KOPT-K1 (cell line): ENCODE data around the gene RFX3.

ENCODE experiments used
- H3K27ac ChIP-seq: fragments of 200-600 bp; sonication (generic); 2 replicates; pipeline ENCODE4 v1.5.1; 2016; ENCODE audit warnings: antibody characterized with exemption, mild to moderate bottlenecking, low read depth, low read length; ENCODE audit not compliant: poor library complexity, severe bottlenecking
- H3K36me3 ChIP-seq: fragments of 200-600 bp; sonication (generic); 2 replicates; pipeline ENCODE4 v1.5.1; 2017; ENCODE audit warnings: antibody characterized with exemption, mild to moderate bottlenecking, low read length, moderate library complexity; ENCODE audit not compliant: insufficient read depth
- H3K9me3 ChIP-seq: fragments of 200-600 bp; sonication (generic); 2 replicates; pipeline ENCODE4 v1.5.1; 2017; ENCODE audit warnings: antibody characterized with exemption, low read length, mild to moderate bottlenecking; ENCODE audit not compliant: insufficient read depth, poor library complexity, severe bottlenecking

Gene RFX3

DNA sequence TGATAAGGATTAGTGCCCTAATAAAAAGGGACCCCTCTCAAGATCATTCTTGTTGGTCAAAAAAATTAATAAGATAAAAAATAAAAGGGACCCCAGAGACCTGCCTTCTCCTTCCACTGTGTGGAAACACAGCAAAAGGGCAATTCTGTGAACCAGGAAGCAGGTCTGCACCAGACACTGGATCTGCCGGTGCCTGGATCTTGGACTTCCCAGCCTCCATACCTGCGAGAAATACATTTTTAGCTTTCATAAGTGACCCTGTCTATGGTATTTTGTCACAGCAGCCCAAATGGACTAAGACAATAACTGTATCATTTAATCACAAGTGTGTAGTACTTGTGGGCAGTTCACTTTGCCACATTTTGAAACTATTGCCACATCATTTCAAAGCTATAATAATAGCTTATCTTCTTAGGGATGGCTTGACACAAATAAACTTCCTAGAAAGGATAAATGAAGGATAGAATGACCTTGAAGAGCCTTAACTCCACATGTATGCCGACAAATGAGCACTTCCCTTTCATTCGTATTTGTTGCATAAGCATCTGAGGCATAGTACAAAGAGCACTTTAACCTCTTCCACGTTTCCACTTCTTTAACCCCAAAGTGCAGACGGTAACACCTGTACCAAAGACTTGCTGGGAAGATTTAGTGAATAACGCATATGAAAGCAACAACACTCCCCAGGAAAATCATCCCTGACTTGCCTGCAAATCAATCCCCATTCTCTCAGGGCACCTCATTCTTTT, 336.5 kb downstream of the RFX3 start:
- H3K9me3 ChIP-seq = no peaks in the 10 kb centered on the region
- H3K36me3 ChIP-seq = no peaks in the 10 kb centered on the region
- H3K27ac ChIP-seq = no peak overlapping the region

DNA sequence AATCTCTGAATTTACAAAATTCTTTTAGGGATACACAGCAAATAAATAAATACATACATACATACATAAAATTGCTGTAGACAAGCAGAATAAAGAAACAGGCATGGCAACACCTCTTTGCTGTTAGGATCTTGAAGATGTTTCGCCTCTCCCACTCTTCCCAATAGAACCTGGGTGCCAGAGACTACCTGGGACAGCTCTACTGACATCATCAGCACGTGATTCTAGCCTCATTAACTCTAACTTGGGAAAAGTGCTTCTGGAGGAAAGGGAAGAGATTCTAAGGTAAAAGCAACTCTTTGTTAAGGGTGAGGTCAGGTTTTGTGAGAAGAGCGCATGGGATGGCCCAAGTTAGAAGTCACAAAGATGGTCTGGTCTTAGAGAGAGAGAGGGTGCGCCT, 339.1 kb downstream of the RFX3 start:
- no peak overlapping the region for H3K27ac ChIP-seq
- no peaks in the 10 kb centered on the region for H3K36me3 ChIP-seq
- H3K9me3 ChIP-seq = no peaks in the 10 kb centered on the region

DNA sequence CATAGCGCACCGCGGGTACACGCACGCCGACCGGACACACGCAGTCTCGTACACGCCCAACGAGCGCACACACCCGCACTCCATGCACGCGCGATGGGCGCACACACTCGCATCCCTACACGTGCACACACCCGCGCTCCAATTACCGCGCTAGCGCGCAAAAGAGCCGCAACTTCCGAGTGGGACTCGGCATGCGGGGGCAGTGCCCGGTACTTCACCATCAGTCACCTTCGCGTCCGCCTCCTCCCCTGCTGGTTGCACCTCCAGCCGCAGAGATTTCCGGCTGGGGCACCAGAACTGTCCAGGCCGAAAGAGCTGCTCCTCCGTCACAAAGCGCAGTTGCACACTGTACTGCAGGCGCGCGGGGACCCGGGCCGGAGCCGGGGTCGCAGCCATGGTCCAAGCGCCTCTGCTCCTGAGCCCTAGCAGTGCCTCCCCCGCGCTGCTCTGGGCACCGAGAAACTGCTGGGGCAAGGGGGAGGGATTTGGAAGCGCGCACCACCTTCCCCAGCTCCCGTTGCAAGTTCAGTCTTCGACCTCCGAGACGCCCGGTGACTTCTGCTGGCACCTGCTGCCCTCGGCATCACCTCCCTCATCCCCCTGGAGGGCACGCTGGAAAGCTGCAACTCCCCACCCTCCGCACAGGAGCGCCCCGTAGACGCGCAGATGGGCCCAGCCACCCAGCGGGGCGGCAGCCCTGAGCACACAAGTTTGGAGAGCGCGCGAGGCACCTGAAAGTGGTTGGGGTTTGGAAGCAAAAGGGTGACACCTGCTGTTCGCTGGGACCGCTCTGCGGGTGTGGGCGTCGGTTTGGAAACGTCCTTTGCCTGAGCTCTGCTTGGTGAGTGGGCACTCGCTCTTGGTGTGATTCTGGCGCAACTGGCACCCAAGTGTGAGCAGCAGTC, 344.5 kb downstream of the RFX3 start:
- Histone ChIP-seq H3K27ac (no peak overlapping the region), H3K9me3 (no peaks in the 10 kb centered on the region)

DNA sequence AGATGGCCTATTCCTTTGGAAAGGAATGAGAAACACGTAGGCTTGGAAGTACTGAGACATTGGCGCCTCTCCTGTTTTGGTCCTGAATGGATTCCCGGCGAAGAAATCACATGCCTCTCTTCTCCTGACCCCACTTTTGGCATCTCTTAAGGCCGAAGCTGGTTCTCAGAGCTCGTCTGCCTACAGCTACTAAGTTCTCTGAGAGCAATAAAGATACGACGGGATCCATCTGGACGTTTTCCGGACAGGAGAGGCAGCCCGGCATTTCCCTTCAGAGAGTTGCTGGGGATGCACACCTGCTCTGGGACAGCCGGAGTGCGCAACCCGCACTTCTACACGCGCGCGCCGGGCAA, 345.1 kb downstream of the RFX3 start:
- H3K9me3 ChIP-seq = no peaks in the 10 kb centered on the region
- H3K36me3 ChIP-seq = no peaks in the 10 kb centered on the region
- no peak overlapping the region for H3K27ac ChIP-seq

More for the DNA sequence above, 344.5 kb downstream of the RFX3 start:
- H3K36me3 ChIP-seq = no peaks in the 10 kb centered on the region

DNA sequence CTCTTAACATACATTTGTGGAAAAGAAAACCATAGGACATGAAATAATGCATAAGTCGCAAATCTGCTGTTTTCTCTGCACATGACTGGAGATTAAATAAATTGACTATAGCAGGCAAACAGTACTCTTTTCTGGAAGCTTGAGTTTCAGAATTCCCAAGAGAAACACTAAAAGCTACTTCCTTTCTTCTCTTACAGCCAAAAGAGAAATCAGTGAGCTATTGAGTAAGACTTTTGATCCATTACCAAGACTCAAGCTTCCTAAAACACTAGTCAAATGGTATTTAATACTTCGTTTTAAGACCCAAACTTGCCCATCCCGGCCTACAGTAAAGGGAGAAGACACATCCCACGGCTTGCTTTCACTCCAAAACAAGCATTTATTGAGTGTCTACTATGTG, 346.1 kb downstream of the RFX3 start:
- no peaks in the 10 kb centered on the region for H3K36me3 ChIP-seq
- H3K27ac ChIP-seq = no peak overlapping the region
- no peaks in the 10 kb centered on the region for H3K9me3 ChIP-seq

DNA sequence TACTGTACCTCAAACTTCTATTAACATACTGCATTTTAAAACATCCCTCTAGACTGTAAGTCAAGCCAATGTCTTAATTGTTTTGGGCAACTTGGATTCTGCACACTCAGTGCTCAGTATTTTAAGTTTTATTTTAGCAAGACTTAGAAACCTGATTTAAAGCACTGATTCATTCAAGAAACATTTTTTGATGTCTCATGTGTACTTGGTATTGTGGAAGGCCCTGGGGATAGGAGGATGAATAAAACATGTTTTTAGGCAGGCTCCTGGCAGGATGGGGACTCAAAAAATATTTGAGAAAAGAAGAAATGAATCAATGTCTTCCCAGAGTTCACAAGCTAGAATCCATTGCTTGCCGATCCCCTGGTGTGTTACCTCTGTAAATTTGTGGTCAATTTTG, 347.9 kb downstream of the RFX3 start:
- Histone ChIP-seq H3K9me3 (no peaks in the 10 kb centered on the region), H3K36me3 (no peaks in the 10 kb centered on the region), H3K27ac (no peak overlapping the region)

DNA sequence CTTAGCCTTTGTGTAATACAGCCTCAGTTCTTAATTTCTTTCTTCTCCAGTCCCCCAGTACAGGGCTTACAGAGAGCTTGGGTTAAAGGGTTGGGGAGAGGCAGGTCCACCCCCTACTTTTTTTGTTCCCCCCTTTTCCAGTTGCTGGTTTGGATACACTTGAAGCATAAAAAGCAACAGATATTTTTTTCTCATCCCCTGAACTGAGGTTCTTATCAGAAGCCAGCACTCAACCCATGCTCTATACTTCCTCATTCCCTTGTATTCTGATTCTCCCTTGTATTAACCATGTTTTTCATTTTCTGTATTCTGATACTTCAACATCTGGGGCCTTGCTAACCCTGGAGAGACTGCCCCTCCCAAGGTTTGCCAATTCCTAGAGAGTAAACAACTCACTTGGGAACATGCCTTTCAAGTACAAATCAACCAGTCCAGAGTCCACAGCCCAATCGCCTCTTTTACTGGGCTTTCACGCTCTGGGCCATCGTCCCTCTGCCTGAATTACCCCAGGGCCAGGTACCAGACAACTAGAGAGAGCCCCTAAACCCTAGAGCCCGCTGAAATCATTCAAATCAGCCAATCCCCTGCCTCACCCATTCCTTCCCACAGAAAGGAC, 348.5 kb downstream of the RFX3 start:
- no peaks in the 10 kb centered on the region for H3K36me3 ChIP-seq
- H3K27ac ChIP-seq = no peak overlapping the region
- no peaks in the 10 kb centered on the region for H3K9me3 ChIP-seq

DNA sequence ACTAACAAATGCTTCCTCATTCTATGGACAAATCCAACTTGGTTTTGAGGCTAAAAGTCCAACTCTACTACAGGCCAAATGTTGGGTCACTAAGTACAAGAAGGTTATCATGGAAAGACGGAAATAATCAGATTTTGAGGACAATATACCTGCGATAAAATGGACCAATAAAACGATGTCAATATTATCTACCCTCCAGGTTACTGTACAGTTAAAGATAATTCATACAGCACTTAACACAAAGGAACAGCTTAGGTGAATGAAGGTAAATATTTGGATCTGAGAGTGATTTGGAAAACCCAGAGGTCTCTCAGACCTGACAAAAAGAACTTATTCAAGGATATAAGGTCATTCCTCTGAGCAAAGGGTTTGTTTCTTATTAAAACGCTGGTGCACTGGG, 352.4 kb downstream of the RFX3 start:
- Histone ChIP-seq H3K27ac (no peak overlapping the region), H3K36me3 (no peaks in the 10 kb centered on the region), H3K9me3 (no peaks in the 10 kb centered on the region)

DNA sequence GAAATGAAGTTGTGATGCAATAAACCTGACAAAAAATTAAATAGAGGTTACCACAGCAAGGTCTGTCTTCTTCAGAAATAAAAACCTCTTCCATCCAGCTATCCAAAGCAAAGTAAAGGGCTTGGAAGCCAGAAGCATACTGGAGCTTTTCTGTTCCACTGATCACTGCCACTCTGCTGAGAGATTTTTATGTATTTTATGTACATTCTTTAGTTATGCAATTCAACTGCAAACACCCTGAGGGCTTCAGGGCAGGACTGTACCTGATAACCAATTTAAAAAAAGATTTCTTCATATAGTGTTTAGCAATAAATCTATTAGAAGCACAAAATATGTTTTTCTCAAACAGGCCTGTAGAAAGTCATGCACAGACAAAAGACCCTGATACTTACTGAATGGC, 355.0 kb downstream of the RFX3 start:
- Histone ChIP-seq H3K27ac (no peak overlapping the region), H3K36me3 (no peaks in the 10 kb centered on the region)

More for the DNA sequence above, 355.0 kb downstream of the RFX3 start:
- no peaks in the 10 kb centered on the region for H3K9me3 ChIP-seq
